CD4-positive, alpha-beta T cell treated with Interleukin-21 for 1 hour (primary cell): Measurements from ENCODE around the gene HLA-DQB2.

Experiments
- DNase-seq: peaks from one replicate; pipeline ENCODE4 v3.0.0-alpha.2; 2020

Gene HLA-DQB2

DNA sequence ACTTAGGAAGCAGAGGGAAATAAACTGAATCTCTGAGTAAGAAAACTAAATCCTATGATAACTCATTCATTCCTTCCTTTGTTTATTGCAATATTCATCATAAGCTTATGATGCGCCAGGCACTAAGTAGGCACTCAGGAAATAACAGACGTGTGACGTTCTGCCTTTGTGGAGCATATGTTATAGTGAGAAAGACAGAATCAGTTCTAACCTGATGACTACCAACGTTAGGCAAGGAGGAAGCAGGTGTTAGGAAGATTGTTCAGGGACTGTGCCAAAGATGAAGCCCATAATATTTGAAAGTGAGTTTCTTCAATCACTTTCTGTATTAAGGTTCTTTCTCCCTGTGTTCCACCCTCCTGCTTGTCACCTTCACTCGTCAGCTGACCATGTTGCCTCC is 18.6 kb downstream of the HLA-DQB2 start:
- no peak for DNase-seq

DNA sequence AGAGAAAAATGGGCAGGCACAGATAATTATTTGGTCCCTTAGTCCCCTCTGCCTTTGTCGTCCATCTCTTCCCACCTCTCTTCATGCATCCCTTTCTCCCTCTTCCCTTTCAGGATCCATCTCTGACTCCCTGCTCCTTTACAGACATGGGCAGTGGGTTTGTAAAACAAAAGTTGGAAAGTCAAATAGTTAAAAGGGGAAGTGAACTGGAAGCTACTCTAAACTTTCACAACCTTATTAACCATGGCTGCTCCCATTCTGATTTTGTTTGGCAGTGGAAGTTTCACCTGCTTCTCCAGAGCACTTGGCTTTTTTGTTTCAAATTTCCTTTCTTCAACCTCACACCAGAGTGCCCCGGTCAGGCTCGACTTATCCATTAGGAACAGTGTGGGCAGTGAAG is 21.0 kb downstream of the HLA-DQB2 start:
- no peak for DNase-seq

DNA sequence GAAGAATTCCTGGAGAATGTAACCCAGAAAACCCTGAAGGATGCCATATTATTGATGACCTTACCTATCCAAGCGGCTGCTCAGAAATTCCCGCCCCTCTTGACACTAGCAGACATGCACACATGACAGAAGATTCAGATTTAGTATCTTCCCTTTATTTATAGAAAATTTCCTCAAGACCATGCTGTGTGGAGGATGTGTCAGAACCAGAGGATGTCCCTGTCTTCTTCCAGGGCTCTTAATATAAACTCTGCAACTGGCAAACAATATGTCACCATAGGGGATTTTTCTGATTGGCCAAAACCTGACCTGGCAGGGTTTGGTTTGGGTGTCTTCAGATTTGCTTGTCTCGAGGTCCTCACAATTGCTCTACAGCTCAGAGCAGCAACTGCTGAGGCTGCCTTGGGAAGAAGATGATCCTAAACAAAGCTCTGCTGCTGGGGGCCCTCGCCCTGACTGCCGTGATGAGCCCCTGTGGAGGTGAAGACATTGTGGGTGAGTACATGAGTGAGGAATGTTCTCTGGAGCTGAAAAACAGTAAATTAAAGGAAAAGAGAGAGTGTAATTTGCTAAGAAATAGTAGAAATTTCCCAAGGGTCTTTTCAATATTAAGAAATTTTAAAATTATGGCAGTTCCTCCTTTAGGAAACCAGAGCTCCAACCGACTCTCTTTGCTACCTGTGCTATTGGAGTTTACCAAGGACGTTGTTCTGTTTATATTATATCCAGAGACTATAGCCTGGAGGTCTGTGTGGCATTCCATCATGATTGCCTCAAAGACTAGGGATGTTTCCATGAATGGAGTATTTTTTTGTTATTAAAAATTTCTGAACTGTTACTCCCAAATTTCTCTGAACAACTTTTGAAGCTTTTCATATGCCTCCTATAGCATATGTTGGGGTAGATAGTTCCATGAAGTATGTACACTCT is 22.0 kb downstream of the HLA-DQB2 start, which contains the start of gene HLA-DQA2:
Gene HLA-DQA2, plus strand, starts transcription at position 361 of the 930 bp plus-strand sequence. Its CDS starts 53 bp downstream, at position 414.
- no peak for DNase-seq

DNA sequence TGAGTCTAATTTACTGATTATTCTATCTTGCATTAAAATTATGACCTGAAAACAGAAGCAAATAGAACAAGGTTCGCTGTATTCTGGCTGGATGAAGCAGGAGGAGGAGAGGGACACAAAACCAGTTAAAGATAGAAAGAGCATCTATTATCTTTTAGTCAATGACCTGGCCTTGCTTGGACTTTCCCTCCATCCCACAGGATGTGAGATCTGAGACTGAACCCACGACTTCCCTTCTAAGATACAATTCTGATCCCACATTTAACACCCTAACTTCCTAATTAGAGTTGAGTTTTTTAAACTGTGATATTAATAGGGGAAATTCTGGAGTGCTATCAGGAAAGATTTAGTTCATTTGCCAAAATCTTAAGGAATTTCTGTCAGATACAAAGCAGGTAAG is 25.2 kb downstream of the HLA-DQB2 start:
- no peak for DNase-seq

DNA sequence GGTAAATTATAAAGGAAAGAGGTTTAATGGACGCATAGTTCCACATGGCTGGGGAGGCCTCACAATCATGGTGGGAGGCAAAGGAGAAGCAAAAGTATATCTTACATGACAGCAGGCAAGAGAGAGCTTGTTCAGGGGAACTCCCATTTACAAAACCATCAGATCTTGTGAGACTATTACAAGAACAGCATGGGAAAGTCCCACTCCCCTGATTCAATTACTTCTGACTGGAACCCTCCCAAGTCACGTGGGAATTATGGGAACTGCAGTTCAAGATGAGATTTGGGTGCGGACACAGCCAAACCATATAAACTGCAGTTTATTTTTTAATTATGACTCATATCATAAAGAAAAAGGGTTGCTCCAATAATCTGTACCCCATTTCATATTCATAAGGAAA is 44.5 kb downstream of the HLA-DQB2 start:
- peak; percentile 2 for DNase-seq

DNA sequence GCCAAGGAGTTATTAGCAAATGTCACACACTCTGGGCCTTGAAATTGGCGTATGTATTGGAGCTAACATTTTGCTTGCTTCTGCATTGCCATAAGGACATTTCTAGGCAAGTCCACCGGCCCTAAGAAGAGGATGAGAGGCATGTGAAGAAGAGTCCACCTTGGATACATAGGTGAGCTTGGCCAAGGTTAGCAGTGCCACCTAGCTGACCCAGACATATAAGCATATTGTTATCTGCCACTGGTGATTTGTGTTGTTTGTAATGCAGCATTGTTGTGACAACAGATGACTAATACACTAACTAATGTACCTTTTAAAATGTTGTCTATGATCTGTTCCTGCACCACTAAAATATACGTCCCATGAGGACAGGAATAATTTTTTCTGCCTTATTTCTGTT is 46.9 kb downstream of the HLA-DQB2 start:
- no peak for DNase-seq

DNA sequence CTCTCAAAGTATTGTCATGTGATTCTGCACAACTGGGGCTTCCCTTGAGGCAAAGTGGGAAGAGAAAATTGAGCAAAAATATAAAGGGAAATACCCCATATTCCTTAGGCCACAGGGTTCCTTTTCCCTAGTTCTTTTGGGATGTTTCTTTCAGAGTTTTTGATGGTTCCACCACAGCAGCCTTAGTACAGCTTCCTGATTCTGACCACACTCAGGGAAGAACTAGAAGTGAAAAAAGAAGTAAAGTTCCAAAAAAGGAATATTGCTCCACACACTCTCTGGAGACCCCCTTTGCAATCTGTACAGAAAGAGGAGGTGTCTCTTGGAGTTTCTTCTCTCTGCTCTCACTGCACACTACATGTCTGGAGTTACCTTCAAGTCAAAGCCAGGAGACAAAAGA is 50.1 kb downstream of the HLA-DQB2 start:
- no peak for DNase-seq

DNA sequence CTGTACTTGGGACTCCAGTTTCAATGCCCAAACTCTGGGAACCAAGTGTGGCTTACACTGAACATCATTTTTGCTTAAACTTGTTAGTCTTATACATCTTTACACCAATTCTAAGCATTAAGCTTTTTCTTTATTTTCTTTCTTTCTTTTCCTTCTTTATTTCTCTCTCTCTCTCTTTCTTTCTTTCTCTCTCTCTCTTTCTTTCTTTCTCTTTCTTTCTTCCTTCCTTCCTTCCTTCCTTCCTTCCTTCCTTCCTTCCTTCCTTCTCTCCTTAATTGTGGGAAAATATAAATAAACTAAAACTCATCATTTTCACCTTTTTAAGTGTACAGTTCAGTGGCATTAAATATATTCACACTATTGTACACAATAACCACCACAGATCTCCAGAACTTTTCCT is 53.7 kb downstream of the HLA-DQB2 start:
- no peak for DNase-seq
